Stimulated activated CD8-positive, alpha-beta memory T cell treated with anti-CD3 and anti-CD28 coated beads, Interleukin-4, amount 100 ng/mL, for 24 hours (primary cell): ENCODE results near the gene RBCK1.
"Not testable (repeated sequence)": the region's sequence is repeated elsewhere in the genome, so short reads cannot be mapped to it uniquely, and the experiment has no call there.

Source experiments
- DNase-seq: peaks from one replicate; pipeline ENCODE4 v3.0.0-alpha.2; 2020; ENCODE audit warnings: low read depth

Gene RBCK1

DNA sequence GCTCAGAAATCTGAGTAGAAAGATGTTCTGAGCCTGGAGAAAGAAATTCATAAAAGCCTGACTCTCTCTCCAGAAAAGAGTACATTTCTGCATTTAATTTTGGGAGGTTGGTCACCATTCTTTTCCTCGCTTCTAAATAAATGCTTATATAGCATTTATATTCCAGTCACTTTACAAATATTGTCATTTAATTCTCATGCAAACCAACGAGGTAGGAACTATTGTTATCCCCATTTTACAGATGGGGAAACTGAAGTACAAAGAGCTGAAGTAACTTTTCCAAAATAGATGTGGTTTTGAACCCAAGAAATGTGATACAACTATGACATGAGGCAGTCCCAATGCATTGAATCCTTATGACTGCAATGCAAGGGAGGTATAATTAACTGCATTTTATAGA is 32.0 kb upstream of the RBCK1 start:
- no peak for DNase-seq

DNA sequence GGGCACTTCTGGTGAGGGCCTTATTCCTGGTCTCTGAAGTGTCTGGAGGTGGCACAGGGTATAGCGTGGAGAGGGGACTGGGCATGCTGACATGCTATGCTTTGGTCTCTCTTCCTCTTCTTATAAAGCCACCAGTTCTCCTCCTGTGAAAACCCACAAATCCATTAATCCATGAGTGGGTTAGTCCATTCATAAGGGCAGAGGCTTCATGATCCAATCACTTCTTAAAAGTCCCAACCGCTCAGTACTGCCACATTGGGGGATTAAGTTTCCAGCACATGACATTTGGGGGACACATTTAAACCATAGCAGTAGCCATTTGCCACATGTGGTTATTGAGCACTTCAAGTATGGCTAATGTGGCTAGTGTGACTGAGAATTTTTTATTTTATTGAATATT is 31.3 kb upstream of the RBCK1 start:
- DNase-seq = no peak

DNA sequence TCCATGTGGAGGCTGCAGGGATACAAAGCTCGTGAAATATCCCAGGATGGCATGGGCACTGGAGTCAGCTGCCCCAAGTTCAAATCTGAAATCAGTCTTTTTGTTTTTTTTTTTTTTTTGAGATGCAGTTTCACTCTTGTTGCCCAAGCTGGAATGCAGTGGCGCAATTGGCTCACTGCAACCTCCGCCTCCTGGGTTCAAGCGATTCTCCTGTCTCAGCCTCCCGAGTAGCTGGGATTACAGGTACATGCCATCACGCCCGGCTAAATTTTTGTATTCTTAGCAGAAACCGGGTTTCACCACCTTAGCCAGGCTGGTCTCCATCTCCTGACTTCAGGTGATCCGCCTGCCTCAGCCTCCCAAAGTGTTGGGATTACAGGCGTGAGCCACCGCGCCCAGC is 30.5 kb upstream of the RBCK1 start:
- not testable (repeated sequence) for DNase-seq

DNA sequence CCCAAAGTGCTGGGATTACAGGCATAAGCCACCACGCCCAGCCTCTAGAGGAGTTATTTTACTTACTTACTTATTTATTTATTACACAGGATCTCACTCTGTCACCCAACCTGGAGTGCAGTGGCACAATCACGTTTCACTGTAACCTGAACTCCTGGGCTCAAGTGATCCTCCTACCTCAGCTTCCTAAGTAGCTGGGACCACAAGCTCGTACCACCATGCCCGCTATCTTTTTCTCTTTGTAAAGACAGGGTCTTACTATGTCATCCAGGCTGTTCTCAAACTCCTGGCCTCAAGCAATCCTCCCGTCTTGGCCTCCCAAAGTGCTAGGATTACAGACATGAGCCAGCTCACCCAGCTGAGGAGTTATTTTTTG is 29.1 kb upstream of the RBCK1 start:
- DNase-seq = no peak

DNA sequence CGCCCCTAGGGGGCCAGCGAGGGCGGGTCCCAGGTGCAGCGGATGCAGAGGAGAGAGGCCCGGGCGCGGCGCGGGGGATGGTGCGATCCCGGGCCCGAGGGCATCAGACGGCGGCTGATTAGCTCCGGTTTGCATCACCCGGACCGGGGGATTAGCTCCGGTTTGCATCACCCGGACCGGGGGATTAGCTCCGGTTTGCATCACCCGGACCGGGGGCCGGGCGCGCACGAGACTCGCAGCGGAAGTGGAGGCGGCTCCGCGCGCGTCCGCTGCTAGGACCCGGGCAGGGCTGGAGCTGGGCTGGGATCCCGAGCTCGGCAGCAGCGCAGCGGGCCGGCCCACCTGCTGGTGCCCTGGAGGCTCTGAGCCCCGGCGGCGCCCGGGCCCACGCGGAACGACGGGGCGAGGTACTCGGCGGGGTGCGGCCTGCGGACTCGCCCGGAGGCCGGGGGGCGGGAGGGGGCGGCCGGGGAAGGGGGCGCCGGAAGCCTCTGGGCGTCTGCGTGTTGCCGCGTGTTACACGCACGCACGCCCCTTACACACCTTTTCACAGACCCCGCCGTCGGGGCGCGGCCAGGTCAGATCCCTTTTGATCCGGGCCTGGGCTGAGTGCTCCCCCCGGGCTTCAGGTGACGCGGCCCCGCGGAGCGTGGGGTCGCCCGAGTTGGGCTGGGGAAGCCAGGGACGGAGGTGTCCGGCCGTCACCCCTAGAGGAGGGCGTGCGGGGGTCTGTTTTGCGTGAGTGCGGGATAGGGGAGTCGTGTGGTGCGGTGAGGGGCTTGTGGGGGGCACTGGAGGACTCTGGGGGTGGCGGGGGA is 27.1 kb upstream of the RBCK1 start:
- peak; percentile 52 for DNase-seq

DNA sequence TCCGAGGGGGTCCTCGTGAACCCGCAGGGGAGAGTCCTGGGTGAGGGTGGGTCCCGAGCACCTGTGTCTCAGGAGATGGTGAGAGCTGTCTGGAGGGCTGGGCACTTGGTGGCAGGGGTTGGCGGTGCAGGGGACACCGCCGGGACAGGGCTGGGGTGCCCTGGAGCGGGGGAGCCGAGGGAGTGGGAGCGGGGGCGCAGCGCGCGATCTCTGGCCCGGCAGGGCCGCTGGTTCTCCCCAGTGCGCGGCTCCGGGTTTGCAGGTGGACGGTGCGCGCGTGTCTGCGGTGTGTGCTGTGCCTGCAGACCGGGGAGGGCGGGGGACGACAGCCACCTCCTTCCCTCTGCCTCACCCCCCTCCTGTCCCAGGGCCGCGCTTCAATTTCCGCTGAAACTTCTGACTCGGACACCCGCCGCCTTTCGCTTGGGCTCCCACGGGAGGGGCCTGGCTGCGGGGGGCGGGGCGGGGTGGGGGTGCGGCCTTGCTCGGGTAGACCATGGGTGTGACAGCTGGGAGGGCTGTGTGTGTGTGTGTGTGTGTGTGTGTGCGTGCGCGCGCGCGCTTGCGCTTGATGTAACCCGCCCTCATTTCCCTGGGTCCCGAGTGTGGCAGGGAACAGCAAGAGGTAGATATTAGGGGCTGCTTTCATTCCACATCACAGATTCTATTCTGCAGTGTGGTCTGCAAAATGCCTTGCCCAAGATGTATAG is 26.4 kb upstream of the RBCK1 start:
- peak; percentile 64 for DNase-seq

DNA sequence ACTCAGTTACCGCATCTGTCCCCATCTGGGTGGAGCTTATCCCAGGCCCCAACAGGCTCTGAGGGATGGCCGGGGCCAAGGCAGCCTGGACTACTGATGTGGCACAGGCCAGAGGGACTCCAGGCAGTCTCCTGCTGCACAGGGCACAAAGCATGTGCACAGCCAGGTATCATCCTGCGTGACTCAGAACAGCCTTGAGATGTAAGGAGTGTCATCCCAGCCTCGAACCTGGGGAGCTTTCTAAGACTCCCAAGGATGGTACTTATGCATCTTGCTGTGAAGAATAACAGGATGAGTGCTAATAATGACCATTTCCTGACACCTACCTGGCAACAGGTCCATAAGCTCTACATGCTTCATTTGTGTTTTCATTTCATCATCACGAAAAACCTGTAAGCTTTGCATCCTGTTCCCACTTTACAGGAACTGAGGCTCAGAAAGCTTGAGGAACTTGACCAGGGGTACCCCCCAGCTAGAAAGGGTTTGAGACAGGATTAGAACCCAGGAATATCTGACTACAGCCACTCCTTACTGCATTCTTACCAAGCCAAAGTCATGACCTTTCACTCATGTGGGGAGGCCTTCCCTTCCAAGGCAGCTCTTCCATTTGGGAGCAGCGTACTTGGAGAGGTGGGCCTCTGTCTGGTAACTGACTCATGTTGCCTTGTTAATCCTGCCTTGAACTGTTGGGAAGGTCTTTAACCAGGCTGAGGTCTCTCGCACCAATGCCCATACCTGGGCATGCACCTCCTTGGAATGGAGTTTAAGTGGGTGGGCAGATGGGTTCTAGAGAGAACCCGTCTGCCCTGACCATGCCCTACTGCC is 25.6 kb upstream of the RBCK1 start:
- DNase-seq = no peak

DNA sequence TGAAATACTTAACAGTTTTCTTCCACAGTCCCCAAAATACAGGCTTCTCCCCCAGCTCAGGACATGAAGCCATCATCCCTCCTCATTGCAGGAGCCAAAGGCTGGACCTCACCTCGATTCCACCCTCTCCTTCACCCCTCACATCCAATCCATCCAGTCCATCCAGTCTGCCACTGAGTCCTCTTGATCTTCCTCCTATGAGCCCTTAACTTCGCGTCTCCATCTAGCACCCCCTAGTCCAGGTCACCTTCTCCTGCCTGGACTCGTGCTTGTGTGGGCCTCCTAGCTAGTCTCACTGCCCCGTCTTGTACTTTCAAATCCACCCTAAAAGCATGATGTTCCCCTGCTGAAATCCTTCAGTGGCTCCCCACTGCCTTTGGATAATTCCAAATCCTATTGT is 24.2 kb upstream of the RBCK1 start:
- no peak for DNase-seq

DNA sequence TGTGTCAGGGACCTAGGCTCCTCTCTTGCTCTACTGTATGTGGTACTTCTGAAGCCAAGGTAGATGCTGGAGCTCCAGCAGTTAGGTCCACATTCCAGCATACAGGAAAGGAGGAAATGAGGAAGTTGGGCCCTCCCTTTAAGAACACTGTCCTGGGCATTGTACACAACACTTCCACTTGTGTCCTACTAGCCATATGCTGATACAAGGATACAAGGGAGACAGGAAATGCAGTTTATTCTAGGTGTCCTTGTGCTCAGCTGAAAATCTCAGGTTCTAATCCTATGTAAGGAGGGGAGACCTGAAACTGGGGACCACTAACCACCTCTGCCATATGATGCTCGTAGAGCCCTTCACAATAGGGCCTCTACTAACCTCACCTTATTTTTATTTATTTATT is 23.4 kb upstream of the RBCK1 start:
- no peak for DNase-seq

DNA sequence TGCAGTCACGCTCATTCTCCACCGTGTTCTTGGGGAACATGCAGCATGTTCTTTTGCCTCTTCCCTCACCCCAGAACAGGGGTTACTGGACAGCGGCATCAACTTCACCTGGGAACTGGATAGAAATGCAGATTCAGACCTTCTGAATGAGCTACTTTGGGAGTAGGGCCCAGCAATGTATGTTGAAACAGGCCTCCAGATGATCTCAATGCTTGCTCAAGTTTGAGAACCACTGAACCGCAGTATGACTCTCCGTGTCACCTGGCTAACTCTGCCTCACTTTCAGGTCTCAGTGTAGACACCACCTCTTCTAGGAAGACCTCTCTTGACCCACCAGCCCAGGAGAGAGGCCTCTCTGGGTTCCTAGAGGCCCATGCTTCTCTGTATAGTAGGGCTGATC is 22.7 kb upstream of the RBCK1 start:
- DNase-seq = no peak

DNA sequence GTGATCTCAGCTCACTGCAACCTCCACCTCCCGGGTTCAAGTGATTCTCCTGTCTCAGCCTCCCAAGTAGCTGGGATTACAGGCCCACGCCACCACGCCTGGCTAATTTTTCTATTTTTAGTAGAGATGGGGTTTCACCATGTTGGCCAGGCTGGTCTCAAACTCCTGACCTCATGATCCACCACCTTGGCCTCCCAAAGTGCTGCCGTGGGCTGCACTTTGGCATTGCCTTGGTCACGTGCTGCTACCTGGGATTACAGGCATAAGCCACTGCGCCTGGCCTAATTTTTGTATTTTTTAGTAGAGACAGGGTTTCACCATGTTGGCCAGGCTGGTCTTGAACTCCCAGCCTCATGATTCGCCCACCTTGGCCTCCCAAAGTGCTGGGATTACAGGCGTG is 21.5 kb upstream of the RBCK1 start:
- DNase-seq = not testable (repeated sequence)

DNA sequence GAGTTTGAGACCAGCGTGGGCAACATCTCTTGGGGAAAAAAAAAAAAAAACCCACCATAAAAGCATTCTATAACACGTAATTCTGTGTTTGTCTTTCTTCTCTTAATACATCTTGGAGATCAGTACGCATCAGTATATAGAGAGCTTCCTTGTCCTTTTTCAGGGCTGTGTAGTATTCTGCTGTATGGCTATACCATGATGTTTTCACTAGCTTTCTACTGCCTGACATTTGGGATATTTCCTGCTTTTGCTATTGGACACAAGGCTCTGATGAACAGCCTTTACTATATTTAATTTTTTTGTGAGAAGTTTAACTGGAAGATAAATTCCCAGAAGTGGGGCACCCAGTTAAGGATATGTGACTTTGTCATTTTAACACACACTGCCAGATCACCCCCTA is 20.6 kb upstream of the RBCK1 start:
- no peak for DNase-seq

DNA sequence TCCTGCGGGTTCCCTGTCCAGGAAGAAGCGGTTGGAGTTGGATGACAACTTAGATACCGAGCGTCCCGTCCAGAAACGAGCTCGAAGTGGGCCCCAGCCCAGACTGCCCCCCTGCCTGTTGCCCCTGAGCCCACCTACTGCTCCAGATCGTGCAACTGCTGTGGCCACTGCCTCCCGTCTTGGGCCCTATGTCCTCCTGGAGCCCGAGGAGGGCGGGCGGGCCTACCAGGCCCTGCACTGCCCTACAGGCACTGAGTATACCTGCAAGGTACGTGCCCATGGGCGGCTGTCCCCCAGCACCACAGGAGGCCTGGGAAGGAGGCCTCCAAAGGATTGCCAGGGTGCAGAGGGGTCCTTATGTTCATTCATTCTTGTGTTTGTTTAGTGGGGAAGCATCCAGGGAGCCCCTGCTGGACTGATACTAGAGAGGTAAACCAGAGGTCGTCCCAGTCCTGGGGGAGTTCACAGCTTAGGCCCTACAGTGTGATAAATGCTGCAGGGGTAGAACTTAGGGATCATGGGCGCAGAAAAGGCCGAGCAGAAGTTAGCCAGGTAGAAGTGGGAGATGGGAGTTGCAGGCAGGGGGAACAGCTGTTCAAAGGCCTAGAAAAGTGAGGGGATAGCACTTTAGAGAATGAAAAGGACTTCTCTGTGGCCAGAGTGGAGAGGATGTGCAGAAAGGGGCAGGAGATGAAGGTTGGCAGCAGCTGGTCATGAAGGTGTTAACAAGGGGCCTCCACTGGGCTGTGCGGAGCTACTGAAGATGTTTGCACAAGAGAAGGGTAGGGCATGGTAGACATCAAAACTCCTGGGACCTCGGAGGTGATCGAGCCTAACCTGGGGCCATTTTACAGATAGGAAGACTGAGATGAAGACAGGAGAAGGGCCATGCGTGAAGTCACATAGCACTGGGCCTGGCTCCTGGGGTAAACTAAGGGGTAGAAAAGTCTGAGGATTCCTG is 19.8 kb upstream of the RBCK1 start:
- DNase-seq = no peak

DNA sequence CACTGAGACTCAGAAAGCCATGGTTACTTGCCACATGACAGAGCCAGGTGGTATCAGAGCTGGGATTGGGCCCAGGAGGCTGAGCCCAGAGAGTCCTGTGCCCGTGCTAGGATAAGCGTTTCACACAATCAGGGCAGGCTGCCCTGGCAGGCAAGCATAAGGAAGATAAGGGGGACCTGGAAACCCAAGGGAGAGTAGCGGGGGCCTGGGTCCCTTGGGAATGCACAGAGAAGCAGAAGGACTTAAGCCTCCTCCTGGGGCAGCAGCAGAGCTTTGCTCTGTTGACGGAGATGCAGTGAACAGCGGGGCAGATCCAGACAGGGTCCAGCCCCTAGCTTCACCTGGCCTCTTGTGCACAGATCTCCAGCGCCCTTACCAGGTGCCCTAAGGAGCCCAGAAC is 18.9 kb upstream of the RBCK1 start:
- no peak for DNase-seq

DNA sequence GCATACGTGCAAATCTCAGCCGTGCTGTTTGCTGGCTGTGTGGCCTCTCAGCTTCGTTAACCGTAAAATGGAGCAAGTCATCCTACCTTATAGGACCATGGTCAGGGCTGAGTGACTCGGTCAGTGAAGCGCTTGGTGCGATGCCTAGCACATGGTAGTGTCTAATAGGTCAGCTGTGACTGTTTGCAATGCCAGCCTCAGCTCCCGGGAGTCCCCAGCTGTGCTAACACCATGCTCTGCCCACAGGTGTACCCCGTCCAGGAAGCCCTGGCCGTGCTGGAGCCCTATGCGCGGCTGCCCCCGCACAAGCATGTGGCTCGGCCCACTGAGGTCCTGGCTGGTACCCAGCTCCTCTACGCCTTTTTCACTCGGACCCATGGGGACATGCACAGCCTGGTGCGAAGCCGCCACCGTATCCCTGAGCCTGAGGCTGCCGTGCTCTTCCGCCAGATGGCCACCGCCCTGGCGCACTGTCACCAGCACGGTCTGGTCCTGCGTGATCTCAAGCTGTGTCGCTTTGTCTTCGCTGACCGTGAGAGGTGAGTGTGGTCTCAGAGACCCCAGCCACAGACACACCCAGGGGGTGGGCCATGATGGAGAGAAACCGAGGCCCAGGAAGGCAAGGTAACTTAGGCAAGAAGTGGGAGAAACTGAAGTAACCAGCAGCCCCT is 16.9 kb upstream of the RBCK1 start:
- DNase-seq = no peak

DNA sequence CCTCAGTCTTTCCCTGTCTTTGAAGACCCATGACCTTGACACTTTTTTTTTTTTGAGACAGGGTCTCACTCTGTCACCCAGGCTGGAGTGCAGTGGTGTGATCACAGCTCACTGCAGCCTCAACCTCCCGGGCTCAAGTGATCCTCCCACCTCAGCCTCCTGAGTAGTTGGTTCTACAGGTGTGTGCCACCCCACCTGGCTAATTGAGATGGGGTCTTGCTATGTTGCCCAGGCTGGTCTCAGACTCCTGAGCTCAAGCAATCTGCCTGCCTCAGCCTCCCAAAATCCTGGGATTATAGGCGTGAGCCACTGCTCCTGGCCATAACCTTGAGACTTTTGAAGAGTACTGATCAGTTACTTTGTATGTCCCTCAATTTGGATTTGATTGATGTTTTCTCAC is 14.8 kb upstream of the RBCK1 start:
- DNase-seq = not testable (repeated sequence)

DNA sequence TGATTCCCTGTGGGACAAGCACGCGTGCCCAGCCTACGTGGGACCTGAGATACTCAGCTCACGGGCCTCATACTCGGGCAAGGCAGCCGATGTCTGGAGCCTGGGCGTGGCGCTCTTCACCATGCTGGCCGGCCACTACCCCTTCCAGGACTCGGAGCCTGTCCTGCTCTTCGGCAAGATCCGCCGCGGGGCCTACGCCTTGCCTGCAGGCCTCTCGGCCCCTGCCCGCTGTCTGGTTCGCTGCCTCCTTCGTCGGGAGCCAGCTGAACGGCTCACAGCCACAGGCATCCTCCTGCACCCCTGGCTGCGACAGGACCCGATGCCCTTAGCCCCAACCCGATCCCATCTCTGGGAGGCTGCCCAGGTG is 11.9 kb upstream of the RBCK1 start:
- no peak for DNase-seq

DNA sequence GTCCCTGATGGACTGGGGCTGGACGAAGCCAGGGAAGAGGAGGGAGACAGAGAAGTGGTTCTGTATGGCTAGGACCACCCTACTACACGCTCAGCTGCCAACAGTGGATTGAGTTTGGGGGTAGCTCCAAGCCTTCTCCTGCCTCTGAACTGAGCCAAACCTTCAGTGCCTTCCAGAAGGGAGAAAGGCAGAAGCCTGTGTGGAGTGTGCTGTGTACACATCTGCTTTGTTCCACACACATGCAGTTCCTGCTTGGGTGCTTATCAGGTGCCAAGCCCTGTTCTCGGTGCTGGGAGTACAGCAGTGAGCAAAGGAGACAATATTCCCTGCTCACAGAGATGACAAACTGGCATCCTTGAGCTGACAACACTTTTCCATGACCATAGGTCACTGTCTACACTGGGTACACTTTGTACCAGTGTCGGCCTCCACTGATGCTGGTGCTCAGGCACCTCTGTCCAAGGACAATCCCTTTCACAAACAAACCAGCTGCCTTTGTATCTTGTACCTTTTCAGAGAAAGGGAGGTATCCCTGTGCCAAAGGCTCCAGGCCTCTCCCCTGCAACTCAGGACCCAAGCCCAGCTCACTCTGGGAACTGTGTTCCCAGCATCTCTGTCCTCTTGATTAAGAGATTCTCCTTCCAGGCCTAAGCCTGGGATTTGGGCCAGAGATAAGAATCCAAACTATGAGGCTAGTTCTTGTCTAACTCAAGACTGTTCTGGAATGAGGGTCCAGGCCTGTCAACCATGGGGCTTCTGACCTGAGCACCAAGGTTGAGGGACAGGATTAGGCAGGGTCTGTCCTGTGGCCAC is 11.3 kb upstream of the RBCK1 start:
- DNase-seq = no peak

DNA sequence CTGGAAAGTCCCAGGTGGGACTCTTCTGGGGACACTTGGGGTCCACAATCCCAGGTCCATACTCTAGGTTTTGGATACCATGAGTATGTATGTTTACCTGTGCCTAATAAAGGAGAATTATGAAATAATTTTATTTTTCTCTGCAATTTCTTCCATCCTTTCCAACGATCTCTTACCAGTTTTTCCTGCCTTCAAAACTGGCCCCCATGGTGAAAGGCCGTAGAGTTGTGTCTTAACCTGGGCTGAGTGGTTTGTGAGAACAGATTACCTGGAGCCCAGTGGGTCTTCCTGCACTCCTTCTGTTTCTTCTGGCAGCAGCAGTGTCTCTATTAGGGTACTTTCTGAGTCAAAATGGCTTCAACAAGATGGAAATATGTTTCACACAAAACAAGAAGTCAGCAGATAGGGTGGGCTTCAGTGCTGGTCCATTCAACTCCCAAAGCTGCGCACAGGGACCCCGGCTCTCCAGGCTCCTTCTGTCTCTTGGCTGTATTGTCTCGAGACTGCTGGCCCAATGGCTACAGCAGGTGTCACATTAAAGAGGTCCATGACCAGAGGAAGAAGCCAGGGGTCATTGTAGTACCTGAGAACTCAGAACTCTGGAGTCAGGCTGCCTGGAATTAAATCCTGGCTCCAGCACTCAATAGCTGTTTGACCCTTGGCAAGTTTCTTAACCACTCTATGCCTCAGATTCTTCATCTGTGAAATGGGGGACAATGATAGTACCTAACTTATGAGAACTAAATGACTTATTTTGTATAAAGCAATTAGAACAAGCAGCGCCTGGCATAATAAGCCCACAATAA is 10.5 kb upstream of the RBCK1 start:
- DNase-seq = no peak
